IPS DF 6.9 (cell line): ENCODE data around the gene SPATA4.

Experiments
- DNase-seq: peaks from one replicate; pipeline ENCODE4 v3.0.0-alpha.2; 2013; ENCODE audit warnings: low read depth, low spot score
- H3K27ac ChIP-seq: one replicate; pipeline ENCODE4 v1.5.1; 2013; ENCODE audit warnings: low read length, control low read depth
- H3K27me3 ChIP-seq: 2 replicates; pipeline ENCODE4 v1.6.1; 2013; ENCODE audit warnings: mild to moderate bottlenecking, low read length; ENCODE audit not compliant: control insufficient read depth, insufficient read depth
- H3K36me3 ChIP-seq: 2 replicates; pipeline ENCODE4 v1.6.1; 2013; ENCODE audit warnings: low read length; ENCODE audit not compliant: control insufficient read depth, insufficient read depth
- H3K4me1 ChIP-seq: 2 replicates; pipeline ENCODE4 v1.6.1; 2013; ENCODE audit warnings: low read length; ENCODE audit not compliant: control insufficient read depth, insufficient read depth
- H3K4me3 ChIP-seq: 2 replicates; pipeline ENCODE4 v1.5.1; 2013; ENCODE audit warnings: mild to moderate bottlenecking, low read length
- H3K9me3 ChIP-seq: 2 replicates; pipeline ENCODE4 v1.6.1; 2013; ENCODE audit warnings: low read length, inconsistent platforms; ENCODE audit not compliant: control insufficient read depth, insufficient read depth
- WGBS: extraction: QIAGEN DNeasy Blood & Tissue Kit; methylation state at CpG from one replicate; pipeline ENCODE4 v1.1.7; 2013; ENCODE audit warnings: mixed read lengths, missing lambda C conversion rate; ENCODE audit not compliant: insufficient read length, insufficient coverage; 5-methylcytosine and 5-hydroxymethylcytosine counted together

The SPATA4 gene

GRCh38 chr4:176150704-176151103, 44.7 kb downstream of the SPATA4 start:
- H3K36me3 ChIP-seq = no peaks in the 10 kb centered on the region
- no CpG with 5 or more reads among the region's 2 CpGs for WGBS
- no peaks in the 10 kb centered on the region for H3K9me3 ChIP-seq
- H3K4me3 ChIP-seq = no peak overlapping the region
- H3K4me1 ChIP-seq = no peaks in the 10 kb centered on the region
- DNase-seq = no peak
- no peaks in the 10 kb centered on the region for H3K27me3 ChIP-seq
- no peak overlapping the region for H3K27ac ChIP-seq

DNA sequence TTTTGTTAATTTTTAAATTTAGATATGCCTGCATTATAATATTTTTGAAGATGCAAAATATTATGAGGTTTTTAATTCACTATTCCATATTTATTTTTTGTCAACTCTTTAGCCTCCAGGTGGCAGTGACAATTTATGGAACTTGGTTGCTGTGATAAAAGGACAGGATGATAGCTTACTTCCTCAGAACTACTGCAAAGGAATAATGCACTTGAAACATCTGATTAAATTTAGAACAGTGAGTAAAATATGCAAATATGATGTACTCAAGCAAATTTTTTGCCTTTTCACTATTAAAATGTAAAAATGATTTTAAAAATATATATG, 45.1 kb downstream of the SPATA4 start:
- DNase-seq = no peak
- H3K4me3 ChIP-seq = no peak overlapping the region
- H3K27ac ChIP-seq = no peak overlapping the region
- no peaks in the 10 kb centered on the region for H3K36me3 ChIP-seq
- H3K4me1 ChIP-seq = no peaks in the 10 kb centered on the region
- no peaks in the 10 kb centered on the region for H3K27me3 ChIP-seq
- H3K9me3 ChIP-seq = no peaks in the 10 kb centered on the region

DNA sequence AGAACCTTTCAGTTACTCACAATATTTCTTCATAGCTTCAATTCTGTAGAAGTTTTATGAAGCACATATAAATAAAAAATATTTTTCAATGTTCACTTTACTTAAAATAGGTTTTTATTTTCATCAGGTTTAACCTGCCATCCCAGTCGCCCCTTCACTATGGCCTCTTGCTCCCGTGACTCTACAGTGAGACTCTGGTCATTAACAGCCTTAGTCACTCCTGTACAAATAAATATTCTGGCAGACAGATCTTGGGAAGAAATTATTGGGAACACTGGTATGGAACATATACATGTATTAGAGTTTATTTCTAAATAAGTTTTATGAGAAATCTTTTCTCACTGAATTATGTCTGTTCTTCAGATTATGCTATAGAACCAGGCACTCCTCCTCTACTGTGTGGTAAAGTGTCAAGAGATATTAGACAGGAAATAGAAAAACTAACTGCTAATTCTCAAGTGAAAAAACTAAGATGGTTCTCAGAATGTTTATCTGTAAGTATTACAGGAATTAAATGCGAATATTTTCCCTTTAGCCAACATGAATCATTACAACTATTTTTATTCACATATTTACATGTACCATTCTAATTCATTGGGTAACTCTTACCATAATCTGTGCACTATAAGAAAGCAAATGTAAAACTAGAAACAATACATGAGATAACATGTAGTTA, 45.6 kb downstream of the SPATA4 start:
- no peak overlapping the region for H3K4me3 ChIP-seq
- WGBS = no CpG with 5 or more reads among the region's 3 CpGs
- H3K27ac ChIP-seq = no peak overlapping the region
- no peaks in the 10 kb centered on the region for H3K36me3 ChIP-seq
- no peak for DNase-seq
- H3K27me3 ChIP-seq = no peaks in the 10 kb centered on the region
- H3K9me3 ChIP-seq = no peaks in the 10 kb centered on the region
- H3K4me1 ChIP-seq = no peaks in the 10 kb centered on the region

DNA sequence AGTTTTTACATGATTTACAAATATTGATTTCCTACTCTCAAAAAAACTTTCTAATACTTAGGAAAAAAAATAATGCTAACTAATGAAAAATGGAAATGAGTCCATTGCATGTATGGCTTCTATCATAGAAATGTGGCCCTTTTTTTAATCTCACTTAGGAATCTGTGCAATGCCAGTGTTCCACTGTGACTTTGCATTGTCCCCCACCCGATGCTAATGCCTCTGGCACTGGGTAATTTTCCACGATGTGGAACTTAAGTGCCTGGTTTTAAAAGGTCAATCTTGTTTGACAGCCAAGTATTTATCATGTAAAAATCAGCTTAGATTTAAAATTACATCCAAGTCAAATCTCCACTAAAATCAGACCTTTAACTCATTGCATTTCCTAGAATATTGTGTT, 53.1 kb downstream of the SPATA4 start:
- no peak overlapping the region for H3K4me3 ChIP-seq
- WGBS = no CpG with 5 or more reads among the region's 2 CpGs
- H3K36me3 ChIP-seq = no peaks in the 10 kb centered on the region
- DNase-seq = no peak
- H3K27ac ChIP-seq = no peak overlapping the region
- no peaks in the 10 kb centered on the region for H3K27me3 ChIP-seq
- no peaks in the 10 kb centered on the region for H3K9me3 ChIP-seq
- H3K4me1 ChIP-seq = no peaks in the 10 kb centered on the region

GRCh38 chr4:176139518-176139917, 55.9 kb downstream of the SPATA4 start:
- H3K4me3 ChIP-seq = no peak overlapping the region
- DNase-seq = no peak
- H3K36me3 ChIP-seq = no peaks in the 10 kb centered on the region
- H3K27me3 ChIP-seq = no peaks in the 10 kb centered on the region
- H3K27ac ChIP-seq = no peak overlapping the region
- no peaks in the 10 kb centered on the region for H3K4me1 ChIP-seq
- H3K9me3 ChIP-seq = no peaks in the 10 kb centered on the region

GRCh38 chr4:176137631-176138030, 57.8 kb downstream of the SPATA4 start:
- H3K4me1 ChIP-seq = no peaks in the 10 kb centered on the region
- H3K9me3 ChIP-seq = no peaks in the 10 kb centered on the region
- DNase-seq = no peak
- H3K4me3 ChIP-seq = no peak overlapping the region
- no peaks in the 10 kb centered on the region for H3K36me3 ChIP-seq
- no peaks in the 10 kb centered on the region for H3K27me3 ChIP-seq
- H3K27ac ChIP-seq = no peak overlapping the region

DNA sequence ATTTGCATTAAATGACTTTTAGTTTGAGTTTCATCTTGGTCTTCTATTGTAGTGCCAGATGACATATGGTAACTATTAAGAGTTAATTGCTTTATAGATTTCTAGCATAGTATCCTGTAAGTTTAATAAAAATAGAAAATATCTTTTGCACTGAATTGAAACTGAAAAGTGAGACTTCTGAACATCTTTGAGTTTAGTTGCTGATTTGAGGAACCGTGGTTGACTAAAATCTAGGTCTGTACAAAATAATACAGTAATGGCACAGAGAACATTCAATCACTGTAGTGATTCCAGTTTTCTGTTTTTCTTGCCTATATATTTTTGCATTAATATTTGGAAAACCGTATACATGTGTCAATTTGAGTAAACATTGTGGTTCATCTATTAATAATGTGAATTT, 60.7 kb downstream of the SPATA4 start:
- H3K27me3 ChIP-seq = no peaks in the 10 kb centered on the region
- H3K27ac ChIP-seq = no peak overlapping the region
- WGBS = no CpG with 5 or more reads among the region's 2 CpGs
- no peak overlapping the region for H3K4me3 ChIP-seq
- no peak for DNase-seq
- no peaks in the 10 kb centered on the region for H3K4me1 ChIP-seq
- H3K9me3 ChIP-seq = no peaks in the 10 kb centered on the region
- no peaks in the 10 kb centered on the region for H3K36me3 ChIP-seq
